Germinal center (tissue), 1 donor: Measurements from ENCODE around the gene CAPZA3.
"Not testable (repeated sequence)": the region's sequence is repeated elsewhere in the genome, so short reads cannot be mapped to it uniquely, and the experiment has no call there.

Source experiments
- DNase-seq: peaks from one replicate; pipeline ENCODE4 v3.0.0; 2012; ENCODE audit warnings: mixed read lengths, low spot score

The CAPZA3 gene

GRCh38 chr12:18753481-18754123 is 15.7 kb downstream of the CAPZA3 start:
- DNase-seq = no peak

DNA sequence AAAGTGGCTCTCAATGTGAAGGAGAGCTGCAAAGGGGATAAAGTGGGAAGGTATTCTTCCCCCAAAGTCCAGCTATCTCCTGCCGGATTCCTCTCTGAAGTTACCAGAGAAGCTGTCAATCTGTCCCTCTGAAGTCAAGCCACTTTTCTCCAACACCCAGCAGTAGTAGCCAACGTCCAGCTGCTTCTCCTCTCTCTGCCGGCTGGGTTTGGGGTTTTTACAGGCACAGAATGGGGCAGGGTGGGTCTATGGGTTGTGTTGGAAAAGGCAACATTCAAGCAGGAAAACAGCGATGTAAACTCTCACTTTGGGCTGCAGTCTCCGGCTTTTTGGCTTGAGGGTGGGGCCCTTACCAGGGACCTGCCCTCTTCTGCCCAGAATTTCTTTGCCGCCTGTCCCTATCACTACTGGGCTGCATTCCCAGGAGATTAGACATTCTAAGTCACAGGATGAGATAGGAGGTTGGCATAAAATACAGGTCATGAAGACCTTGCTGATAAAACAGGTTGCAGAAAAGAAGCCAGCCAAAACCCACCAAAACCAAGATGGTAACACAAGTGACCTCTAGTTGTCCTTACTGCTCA is 16.3 kb downstream of the CAPZA3 start:
- no peak for DNase-seq

DNA sequence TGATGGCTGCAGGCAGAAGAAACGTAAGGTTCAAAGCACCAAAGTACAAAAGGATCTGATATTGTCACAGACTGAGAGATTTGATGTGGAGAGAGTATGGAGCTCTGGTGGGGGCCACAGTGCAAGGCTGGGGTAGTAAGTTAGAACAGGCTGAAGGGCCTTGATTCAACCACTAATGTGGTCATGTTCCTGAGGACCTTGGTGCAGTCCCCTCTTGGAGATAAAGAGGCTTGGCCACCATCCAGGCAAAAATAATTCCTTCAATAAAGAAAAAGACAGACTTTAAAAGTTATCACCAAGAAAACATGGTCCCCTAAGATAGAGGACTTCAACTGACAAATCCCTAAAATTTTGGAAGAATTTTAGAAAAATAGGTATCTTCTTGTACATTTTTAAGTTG is 17.4 kb downstream of the CAPZA3 start:
- DNase-seq = no peak

DNA sequence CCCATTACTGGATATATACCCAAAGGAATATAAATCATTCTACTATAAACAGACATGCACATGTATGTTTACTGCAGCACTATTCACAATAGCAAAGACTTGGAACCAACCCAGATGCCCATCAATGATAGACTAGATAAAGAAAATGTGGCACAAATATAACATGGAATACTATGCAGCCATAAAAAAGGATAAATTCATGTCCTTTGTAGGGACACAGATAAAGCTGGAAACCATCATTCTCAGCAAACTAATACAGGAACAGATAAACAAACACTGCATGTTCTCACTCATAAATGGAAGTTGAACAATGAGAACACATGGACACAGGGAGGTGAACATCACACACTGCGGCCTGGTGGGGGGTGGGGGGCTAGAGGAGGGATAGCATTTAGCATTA is 28.6 kb downstream of the CAPZA3 start:
- not testable (repeated sequence) for DNase-seq

GRCh38 chr12:18782827-18783226 is 44.9 kb downstream of the CAPZA3 start:
- DNase-seq = no peak

GRCh38 chr12:18785465-18785864 is 47.5 kb downstream of the CAPZA3 start:
- DNase-seq = not testable (repeated sequence)
